BLaER1 (cell line): Measurements from ENCODE around the gene C12orf50.

Experiments
- H3K27ac ChIP-seq: shearing (Covaris generic); formaldehyde crosslinking; 2 replicates; pipeline ENCODE4 v1.8.1; 2022
- H3K27me3 ChIP-seq: shearing (Covaris generic); formaldehyde crosslinking; 2 replicates; pipeline ENCODE4 v1.8.1; 2022
- H3K36me3 ChIP-seq: shearing (Covaris generic); formaldehyde crosslinking; 2 replicates; pipeline ENCODE4 v1.8.1; 2022
- H3K4me1 ChIP-seq: shearing (Covaris generic); formaldehyde crosslinking; 2 replicates; pipeline ENCODE4 v1.8.1; 2022
- H3K4me2 ChIP-seq: shearing (Covaris generic); formaldehyde crosslinking; 2 replicates; pipeline ENCODE4 v1.8.1; 2022
- H3K4me3 ChIP-seq: shearing (Covaris generic); formaldehyde crosslinking; 2 replicates; pipeline ENCODE4 v1.8.1; 2022
- H3K9ac ChIP-seq: shearing (Covaris generic); formaldehyde crosslinking; 2 replicates; pipeline ENCODE4 v1.8.1; 2022
- H3K9me3 ChIP-seq: shearing (Covaris generic); formaldehyde crosslinking; 2 replicates; pipeline ENCODE4 v1.8.1; 2022
- H4K20me1 ChIP-seq: shearing (Covaris generic); formaldehyde crosslinking; 2 replicates; pipeline ENCODE4 v1.8.1; 2022
- Cebpa-rat ChIP-seq: shearing (Covaris generic); IDR thresholded peaks from 2 replicates; pipeline ENCODE4 v1.8.1; 2022

Gene C12orf50

GRCh38 chr12:87953256-87953860 is 75.8 kb downstream of the C12orf50 start:
- TF ChIP-seq Cebpa-rat: no peak
- H3K27me3 ChIP-seq: no peaks in the 10 kb centered on the region
- no peaks in the 10 kb centered on the region for H3K4me1 ChIP-seq

GRCh38 chr12:87952850-87953249 is 76.4 kb downstream of the C12orf50 start:
- Histone ChIP-seq H3K9ac (no peak overlapping the region), H3K4me2 (no peak overlapping the region)
- no peak for TF ChIP-seq Cebpa-rat

More at GRCh38 chr12:87953256-87953860, 75.8 kb downstream of the C12orf50 start:
- no peaks in the 10 kb centered on the region for H3K36me3 ChIP-seq
- H4K20me1 ChIP-seq: no peaks in the 10 kb centered on the region
- no peak overlapping the region for H3K4me3 ChIP-seq
- H3K27ac ChIP-seq: no peak overlapping the region
- H3K9ac ChIP-seq: no peak overlapping the region
- no peaks in the 10 kb centered on the region for H3K9me3 ChIP-seq
- H3K4me2 ChIP-seq: no peak overlapping the region

DNA sequence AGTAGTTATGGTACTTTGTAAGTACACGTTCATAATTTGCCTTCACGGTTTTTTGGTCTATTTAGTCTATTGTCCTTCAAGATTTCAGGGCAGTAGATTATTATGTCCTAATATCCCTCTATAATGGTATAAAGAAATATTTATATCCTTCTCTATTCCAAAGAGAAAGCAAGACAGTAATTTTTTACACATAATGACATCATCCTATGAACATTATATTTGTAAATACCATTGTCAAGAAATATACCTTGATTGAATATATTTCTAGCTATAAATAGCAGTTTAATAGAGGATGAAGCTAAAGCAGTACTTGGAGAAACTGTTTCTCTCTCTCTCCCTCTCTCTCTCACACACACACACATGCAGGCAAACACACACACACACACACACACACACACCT is 77.0 kb downstream of the C12orf50 start:
- Histone ChIP-seq H3K4me2 (no peak overlapping the region), H3K9ac (no peak overlapping the region), H3K9me3 (no peaks in the 10 kb centered on the region), H3K27me3 (no peaks in the 10 kb centered on the region), H3K4me3 (no peak overlapping the region), H3K36me3 (no peaks in the 10 kb centered on the region), H3K27ac (no peak overlapping the region), H4K20me1 (no peaks in the 10 kb centered on the region), H3K4me1 (no peaks in the 10 kb centered on the region)
- no peak for TF ChIP-seq Cebpa-rat

More at GRCh38 chr12:87952850-87953249, 76.4 kb downstream of the C12orf50 start:
- H3K9me3 ChIP-seq: no peaks in the 10 kb centered on the region
- H3K4me1 ChIP-seq: no peaks in the 10 kb centered on the region
- no peaks in the 10 kb centered on the region for H3K27me3 ChIP-seq
- no peak overlapping the region for H3K27ac ChIP-seq
- H3K4me3 ChIP-seq: no peak overlapping the region
- no peaks in the 10 kb centered on the region for H3K36me3 ChIP-seq
- H4K20me1 ChIP-seq: no peaks in the 10 kb centered on the region

DNA sequence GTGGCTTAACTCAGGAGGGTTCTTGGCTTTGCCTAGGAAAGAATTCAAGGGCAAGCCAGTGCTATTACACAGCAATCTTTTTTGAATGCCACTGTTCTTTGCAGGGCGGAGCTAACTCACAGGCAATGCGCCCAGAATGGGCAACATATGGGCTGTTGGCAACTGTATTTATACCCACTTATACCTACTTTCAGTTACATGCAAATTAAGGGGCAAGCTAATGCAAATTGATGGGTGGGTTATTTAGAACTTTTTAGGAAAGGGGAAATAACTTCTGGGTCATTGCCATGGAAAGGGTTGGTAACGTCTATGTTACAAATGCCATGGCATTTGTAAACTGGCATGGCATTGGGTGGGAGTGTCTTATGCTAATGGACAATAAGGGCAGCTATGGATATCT is 85.4 kb downstream of the C12orf50 start:
- no peaks in the 10 kb centered on the region for H3K4me1 ChIP-seq
- no peaks in the 10 kb centered on the region for H3K36me3 ChIP-seq
- no peaks in the 10 kb centered on the region for H3K27me3 ChIP-seq
- H3K4me2 ChIP-seq: no peak overlapping the region
- H3K4me3 ChIP-seq: no peak overlapping the region
- TF ChIP-seq Cebpa-rat: no peak
- H3K27ac ChIP-seq: no peak overlapping the region
- no peak overlapping the region for H3K9ac ChIP-seq
- H4K20me1 ChIP-seq: no peaks in the 10 kb centered on the region
- peaks cover 4% of the 10 kb centered on the region; the same call in 1 of the 2 replicates for H3K9me3 ChIP-seq

GRCh38 chr12:87943023-87943422 is 86.2 kb downstream of the C12orf50 start:
- no peak overlapping the region for H3K4me2 ChIP-seq
- H4K20me1 ChIP-seq: no peaks in the 10 kb centered on the region
- no peaks in the 10 kb centered on the region for H3K27me3 ChIP-seq
- no peak overlapping the region for H3K27ac ChIP-seq
- no peak for TF ChIP-seq Cebpa-rat
- H3K4me3 ChIP-seq: no peak overlapping the region
- no peaks in the 10 kb centered on the region for H3K36me3 ChIP-seq
- H3K9me3 ChIP-seq: peaks cover 4% of the 10 kb centered on the region; the same call in 1 of the 2 replicates
- no peaks in the 10 kb centered on the region for H3K4me1 ChIP-seq
- H3K9ac ChIP-seq: no peak overlapping the region

GRCh38 chr12:87939182-87939581 is 90.0 kb downstream of the C12orf50 start:
- TF ChIP-seq Cebpa-rat: no peak
- no peaks in the 10 kb centered on the region for H3K27me3 ChIP-seq
- H3K4me3 ChIP-seq: no peak overlapping the region
- no peak overlapping the region for H3K9ac ChIP-seq
- H3K4me1 ChIP-seq: no peaks in the 10 kb centered on the region
- H3K36me3 ChIP-seq: no peaks in the 10 kb centered on the region
- no peak overlapping the region for H3K4me2 ChIP-seq
- no peak overlapping the region for H3K27ac ChIP-seq
- H4K20me1 ChIP-seq: no peaks in the 10 kb centered on the region
- peaks cover 19% of the 10 kb centered on the region; the same call in 1 of the 2 replicates for H3K9me3 ChIP-seq

DNA sequence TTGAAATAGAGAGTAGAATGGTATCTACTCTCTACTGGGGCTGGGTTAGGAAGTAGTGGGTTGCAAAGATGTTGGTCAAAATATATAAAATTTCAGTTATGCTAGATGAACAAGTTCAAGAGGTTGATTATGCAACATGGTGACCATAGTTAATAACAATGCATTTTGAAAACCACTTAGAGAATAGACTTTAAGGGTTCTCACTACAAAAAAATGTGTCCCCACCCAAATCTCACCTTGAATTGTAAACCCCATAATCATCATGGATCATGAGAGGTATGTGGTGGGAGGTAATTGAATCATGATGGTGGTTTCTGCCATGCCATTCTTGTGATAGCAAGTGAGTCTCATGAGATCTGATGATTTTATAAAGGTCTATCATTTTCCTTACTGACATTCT is 94.0 kb downstream of the C12orf50 start:
- no peaks in the 10 kb centered on the region for H4K20me1 ChIP-seq
- peaks cover 15% of the 10 kb centered on the region; the same call in 1 of the 2 replicates for H3K9me3 ChIP-seq
- H3K4me3 ChIP-seq: no peak overlapping the region
- no peaks in the 10 kb centered on the region for H3K36me3 ChIP-seq
- H3K27ac ChIP-seq: no peak overlapping the region
- no peaks in the 10 kb centered on the region for H3K27me3 ChIP-seq
- no peaks in the 10 kb centered on the region for H3K4me1 ChIP-seq
- no peak for TF ChIP-seq Cebpa-rat
- no peak overlapping the region for H3K9ac ChIP-seq
- no peak overlapping the region for H3K4me2 ChIP-seq

- Histone ChIP-seq H3K27ac (no peak overlapping the region), H3K4me3 (no peak overlapping the region), H3K9me3 (peaks cover 15% of the 10 kb centered on the region; the same call in 1 of the 2 replicates), H3K27me3 (no peaks in the 10 kb centered on the region), H3K4me2 (no peak overlapping the region), H3K9ac (no peak overlapping the region), H3K36me3 (no peaks in the 10 kb centered on the region), H3K4me1 (no peaks in the 10 kb centered on the region), H4K20me1 (no peaks in the 10 kb centered on the region)
- TF ChIP-seq Cebpa-rat: no peak
Observed at GRCh38 chr12:87933991-87934390, 95.2 kb downstream of the C12orf50 start.

DNA sequence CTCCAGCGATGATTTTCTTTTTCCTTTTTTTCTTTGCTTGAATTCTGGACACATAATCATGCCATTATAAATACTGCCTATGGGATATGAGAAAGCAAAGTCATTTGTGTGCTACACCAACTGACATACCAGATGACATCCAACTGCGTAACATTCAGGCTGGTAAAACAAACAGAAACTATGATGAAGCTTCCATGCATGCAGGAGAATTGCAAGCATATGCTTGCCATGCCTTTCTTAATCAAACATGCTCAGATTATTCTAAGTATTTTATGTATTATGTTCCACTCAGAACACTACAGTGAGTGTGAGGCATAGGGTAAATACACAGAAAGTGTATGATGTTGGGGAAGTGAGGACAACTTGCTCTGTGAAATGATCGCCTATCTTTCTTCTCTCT is 97.4 kb downstream of the C12orf50 start:
- no peaks in the 10 kb centered on the region for H3K4me1 ChIP-seq
- no peak for TF ChIP-seq Cebpa-rat
- no peak overlapping the region for H3K9ac ChIP-seq
- H3K36me3 ChIP-seq: no peaks in the 10 kb centered on the region
- no peak overlapping the region for H3K4me2 ChIP-seq
- H3K27ac ChIP-seq: no peak overlapping the region
- no peaks in the 10 kb centered on the region for H4K20me1 ChIP-seq
- no peaks in the 10 kb centered on the region for H3K27me3 ChIP-seq
- H3K4me3 ChIP-seq: no peak overlapping the region
- H3K9me3 ChIP-seq: peaks cover 10% of the 10 kb centered on the region; the same call in 1 of the 2 replicates

GRCh38 chr12:87930627-87931026 is 98.6 kb downstream of the C12orf50 start:
- Histone ChIP-seq H3K9me3 (no peaks in the 10 kb centered on the region), H3K4me3 (no peak overlapping the region), H3K27me3 (no peaks in the 10 kb centered on the region), H3K27ac (no peak overlapping the region), H3K4me1 (no peaks in the 10 kb centered on the region), H3K4me2 (no peak overlapping the region), H4K20me1 (no peaks in the 10 kb centered on the region), H3K9ac (no peak overlapping the region), H3K36me3 (no peaks in the 10 kb centered on the region)
- no peak for TF ChIP-seq Cebpa-rat
